GM21515 (cell line): Measurements from ENCODE around the gene GMPPA.

ENCODE experiments used
- ATAC-seq: cut with Tn5 transposase; IDR thresholded peaks from one replicate; pipeline ENCODE4 v1.9.1; 2021; ENCODE audit not compliant: unreplicated experiment

The GMPPA gene

GRCh38 chr2:219553463-219553963 lies 54.8 kb downstream of the GMPPA start:
- ATAC-seq = no peak

DNA sequence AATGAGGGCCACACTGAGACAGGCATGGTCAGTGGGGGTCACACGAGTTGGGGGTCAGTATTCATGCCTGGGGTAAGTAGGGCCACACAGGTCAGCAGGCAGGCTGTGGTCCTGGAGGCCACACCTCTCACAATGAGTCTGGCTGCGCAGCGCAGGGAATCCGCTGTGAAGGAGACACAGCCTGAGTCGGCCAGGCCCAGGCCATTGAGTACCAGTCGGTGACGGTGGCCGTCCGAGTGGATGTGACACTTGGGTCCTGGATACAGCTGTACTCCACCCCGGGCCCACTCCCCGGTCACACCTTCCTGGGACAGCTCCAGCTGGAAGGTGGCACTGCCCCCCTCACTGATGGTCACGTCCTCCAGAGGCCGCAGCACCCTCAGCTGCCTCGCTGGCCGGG lies 55.7 kb downstream of the GMPPA start:
- no peak for ATAC-seq

DNA sequence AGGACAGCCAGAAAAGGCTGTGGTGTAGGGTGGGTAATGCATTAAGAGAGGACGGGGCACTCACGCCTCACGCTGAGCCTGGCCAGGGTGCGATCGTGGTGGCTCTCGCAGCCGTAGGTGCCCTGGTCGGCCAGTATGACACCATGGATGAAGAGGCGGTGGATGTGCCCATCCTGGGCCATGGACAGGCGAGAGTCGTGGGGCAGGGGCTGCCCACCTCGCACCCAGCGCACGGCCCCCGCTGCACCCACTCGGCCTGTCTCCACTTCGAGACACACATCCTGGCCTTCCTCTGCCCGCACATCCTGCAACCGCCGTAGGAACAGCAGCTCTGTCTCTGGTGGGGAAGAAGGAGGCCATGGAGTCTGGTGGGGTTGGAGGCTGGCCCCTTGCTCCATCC lies 57.3 kb downstream of the GMPPA start:
- no peak for ATAC-seq

- ATAC-seq = no peak
Measured at GRCh38 chr2:219556413-219556812, 57.7 kb downstream of the GMPPA start.
